ENCODE measurements around the gene DUOX1.
"Not testable (repeated sequence)": the region's sequence is repeated elsewhere in the genome, so short reads cannot be mapped to it uniquely, and the experiment has no call there.

The DUOX1 gene

GRCh38 chr15:45129651-45130129, at the start of gene DUOX1, which contains the start of gene DUOXA1:
DUOX1 (plus strand) TSS chr15:45129994; CDS start chr15:45131967, 1,973 bp downstream.
DUOXA1 (minus strand) TSS chr15:45129879; CDS start chr15:45123014, 6,865 bp downstream.
- DNase-seq (ENCODE audit: insufficient read length, low spot score) = no peak
- TF ChIP-seq CTCF (IDR thresholded peaks at IDR 0.05; ENCODE audit: insufficient read depth, missing control alignments) = no peak
- FAIRE-seq = no peak

GRCh38 chr15:45080593-45080992, 49.2 kb upstream of the DUOX1 start:
- FAIRE-seq; DNase-seq (ENCODE audit: insufficient read length, low spot score): not testable (repeated sequence)

GRCh38 chr15:45082412-45082811, 47.4 kb upstream of the DUOX1 start:
- DNase-seq (ENCODE audit: insufficient read length, low spot score); FAIRE-seq: not testable (repeated sequence)

- no peak for TF ChIP-seq CTCF (IDR thresholded peaks at IDR 0.05; ENCODE audit: insufficient read depth, missing control alignments)
- FAIRE-seq (no peak), DNase-seq (ENCODE audit: insufficient read length, low spot score) (no peak)
These were observed 46.6 kb upstream of the DUOX1 start for GRCh38 chr15:45083223-45083622.

GRCh38 chr15:45084163-45084562, 45.6 kb upstream of the DUOX1 start:
- no peak for TF ChIP-seq CTCF (IDR thresholded peaks at IDR 0.05; ENCODE audit: insufficient read depth, missing control alignments)
- FAIRE-seq (no peak), DNase-seq (ENCODE audit: insufficient read length, low spot score) (no peak)

- DNase-seq (ENCODE audit: insufficient read length, low spot score) (no peak), FAIRE-seq (no peak)
- no peak for TF ChIP-seq CTCF (IDR thresholded peaks at IDR 0.05; ENCODE audit: insufficient read depth, missing control alignments)
These were observed 42.3 kb upstream of the DUOX1 start for GRCh38 chr15:45087513-45087912.

- FAIRE-seq = no peak
- no peak for DNase-seq (ENCODE audit: insufficient read length, low spot score)
- no peak for TF ChIP-seq CTCF (IDR thresholded peaks at IDR 0.05; ENCODE audit: insufficient read depth, missing control alignments)
These were observed 40.7 kb upstream of the DUOX1 start for GRCh38 chr15:45088801-45089711.

- TF ChIP-seq CTCF (IDR thresholded peaks at IDR 0.05; ENCODE audit: insufficient read depth, missing control alignments) = no peak
- FAIRE-seq = no peak
- DNase-seq (ENCODE audit: insufficient read length, low spot score) = no peak
These were observed 40.0 kb upstream of the DUOX1 start for GRCh38 chr15:45089712-45090373.

Data from D721Med (cell line).